Mammary epithelial cell (primary cell): ENCODE results near the gene CELA3B.

Experiments
- EZH2 ChIP-seq: IDR thresholded peaks from 2 replicates; pipeline ENCODE4 v1.6.1; 2012; ENCODE audit warnings: low read length, inconsistent platforms, borderline replicate concordance
- TF ChIP-seq, protein P1 (sequence below), 2 donors: IDR thresholded peaks in 1 of 2; conservative IDR thresholded peaks in 1 of 2; 2 replicates each; pipeline ENCODE4 v1.5.1; 2011 to 2012; ENCODE audit warnings: inconsistent platforms in 2 of 2, low read length in 2 of 2, mild to moderate bottlenecking in 2 of 2, control low read depth in 1 of 2, low read depth in 1 of 2; ENCODE audit not compliant: insufficient read depth in 1 of 2; ENCODE audit errors: extremely low read depth in 1 of 2

GRCh38 chr1:21951226-21951870 lies 25.5 kb upstream of the CELA3B start:
- TF ChIP-seq, protein P1, sequence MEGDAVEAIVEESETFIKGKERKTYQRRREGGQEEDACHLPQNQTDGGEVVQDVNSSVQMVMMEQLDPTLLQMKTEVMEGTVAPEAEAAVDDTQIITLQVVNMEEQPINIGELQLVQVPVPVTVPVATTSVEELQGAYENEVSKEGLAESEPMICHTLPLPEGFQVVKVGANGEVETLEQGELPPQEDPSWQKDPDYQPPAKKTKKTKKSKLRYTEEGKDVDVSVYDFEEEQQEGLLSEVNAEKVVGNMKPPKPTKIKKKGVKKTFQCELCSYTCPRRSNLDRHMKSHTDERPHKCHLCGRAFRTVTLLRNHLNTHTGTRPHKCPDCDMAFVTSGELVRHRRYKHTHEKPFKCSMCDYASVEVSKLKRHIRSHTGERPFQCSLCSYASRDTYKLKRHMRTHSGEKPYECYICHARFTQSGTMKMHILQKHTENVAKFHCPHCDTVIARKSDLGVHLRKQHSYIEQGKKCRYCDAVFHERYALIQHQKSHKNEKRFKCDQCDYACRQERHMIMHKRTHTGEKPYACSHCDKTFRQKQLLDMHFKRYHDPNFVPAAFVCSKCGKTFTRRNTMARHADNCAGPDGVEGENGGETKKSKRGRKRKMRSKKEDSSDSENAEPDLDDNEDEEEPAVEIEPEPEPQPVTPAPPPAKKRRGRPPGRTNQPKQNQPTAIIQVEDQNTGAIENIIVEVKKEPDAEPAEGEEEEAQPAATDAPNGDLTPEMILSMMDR (conservative IDR thresholded peaks at IDR 0.05 in 1 of 2, IDR thresholded peaks at IDR 0.05 in 1 of 2; ENCODE audit: extremely low read depth in 1 of 2, insufficient read depth in 1 of 2, low read depth in 1 of 2, low read length in 2 of 2) = no peak
- TF ChIP-seq EZH2 = no peak
